Muscle layer of colon (tissue), 2 donors: ENCODE measurements around the gene LDB2.

Experiments used
- H3K27ac ChIP-seq: one replicate; pipeline ENCODE4 v1.7.0; 2013; ENCODE audit warnings: low read depth, mild to moderate bottlenecking, low read length, moderate library complexity
- H3K27me3 ChIP-seq, 2 donors: one replicate each; pipeline ENCODE4 v1.7.0; 2013; ENCODE audit warnings: low read length in 2 of 2, mild to moderate bottlenecking in 2 of 2; ENCODE audit not compliant: insufficient read depth in 2 of 2, control insufficient read depth in 1 of 2
- H3K36me3 ChIP-seq: one replicate; pipeline ENCODE4 v1.7.0; 2013; ENCODE audit warnings: mild to moderate bottlenecking, low read length; ENCODE audit not compliant: insufficient read depth
- H3K4me1 ChIP-seq: one replicate; pipeline ENCODE4 v1.7.0; 2013; ENCODE audit warnings: mild to moderate bottlenecking, low read length; ENCODE audit not compliant: insufficient read depth
- H3K4me3 ChIP-seq, 2 donors: one replicate each; pipeline ENCODE4 v1.7.0; 2013; ENCODE audit warnings: low read length in 2 of 2, low read depth in 1 of 2, mild to moderate bottlenecking in 1 of 2, moderate library complexity in 1 of 2
- H3K9ac ChIP-seq: one replicate; pipeline ENCODE4 v1.7.0; 2013; ENCODE audit warnings: low read length
- H3K9me3 ChIP-seq: one replicate; pipeline ENCODE4 v1.7.0; 2013; ENCODE audit warnings: mild to moderate bottlenecking, low read length
- donor health status: abdominal sarcoma.
- donor health status: Adenocarcinoma of cecum.

Gene LDB2

DNA sequence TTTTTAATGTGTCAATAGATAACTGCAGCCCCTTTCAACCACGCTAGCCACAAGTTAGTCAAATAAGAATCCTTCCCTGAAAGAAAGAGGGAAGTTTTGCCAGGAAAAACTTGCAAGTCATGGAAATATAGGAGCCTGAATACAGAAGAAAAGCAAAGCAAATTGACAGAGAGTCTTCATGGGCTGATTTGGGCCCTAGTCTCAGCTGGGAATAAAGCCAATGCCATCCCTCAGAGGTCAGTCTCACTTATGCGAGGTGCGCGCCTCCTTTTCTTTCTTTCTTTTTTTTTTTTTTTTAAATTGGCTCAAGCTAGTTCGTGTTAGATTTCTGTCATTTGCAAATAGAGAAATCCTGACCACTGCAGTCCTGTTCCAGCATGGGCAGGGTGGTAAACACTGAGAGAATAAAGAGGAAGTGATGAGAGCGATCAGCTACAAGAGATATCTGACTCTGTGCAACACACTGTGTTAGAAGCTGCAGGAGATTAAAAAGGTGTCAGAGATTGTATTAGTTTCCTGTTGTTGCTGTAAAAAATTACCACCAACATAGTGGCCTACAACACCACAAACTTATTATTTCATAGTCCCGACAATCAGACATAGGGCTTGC is 299.7 kb downstream of the LDB2 start:
- Histone ChIP-seq H3K27me3 (no peaks in the 10 kb centered on the region), H3K4me1 (no peaks in the 10 kb centered on the region), H3K9ac (no peak overlapping the region), H3K36me3 (no peaks in the 10 kb centered on the region), H3K4me3 (no peak overlapping the region), H3K9me3 (no peaks in the 10 kb centered on the region), H3K27ac (no peak overlapping the region)

DNA sequence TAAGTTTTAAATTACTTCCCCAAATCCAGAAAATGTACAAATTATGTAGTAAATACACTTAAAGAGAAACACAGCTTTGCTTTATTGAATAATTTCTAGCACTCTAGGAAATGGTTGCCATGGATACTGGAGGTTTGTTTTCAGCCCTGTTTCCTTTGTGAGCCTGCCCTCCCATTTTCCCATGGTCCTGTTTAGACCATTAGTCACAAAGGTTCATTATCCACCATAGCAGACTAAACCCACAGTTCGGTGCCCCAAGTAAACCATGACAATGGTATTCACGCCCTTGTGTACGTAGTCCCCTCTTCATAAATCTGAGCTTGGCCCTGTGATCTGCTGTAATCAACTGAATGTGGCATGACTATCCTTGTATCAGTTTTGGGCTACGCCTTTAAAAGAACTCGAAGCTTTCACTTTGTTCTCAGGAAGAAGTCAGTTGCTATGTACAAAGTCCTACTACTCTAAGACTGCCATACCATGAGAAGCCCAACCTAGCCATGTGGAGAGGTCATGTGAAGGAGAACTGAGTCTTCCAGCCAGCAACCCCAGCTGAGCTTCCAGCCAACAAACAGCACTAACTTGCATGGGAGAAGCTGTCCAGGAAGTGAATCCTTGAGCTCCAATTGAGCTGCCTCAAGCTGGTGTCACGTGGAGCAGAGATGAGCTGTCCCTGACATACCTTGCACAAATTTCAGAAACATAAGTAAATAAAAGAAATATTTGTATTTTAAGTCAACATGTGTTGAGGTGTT is 300.4 kb downstream of the LDB2 start:
- no peak overlapping the region for H3K4me3 ChIP-seq
- no peak overlapping the region for H3K27ac ChIP-seq
- H3K27me3 ChIP-seq: no peaks in the 10 kb centered on the region

DNA sequence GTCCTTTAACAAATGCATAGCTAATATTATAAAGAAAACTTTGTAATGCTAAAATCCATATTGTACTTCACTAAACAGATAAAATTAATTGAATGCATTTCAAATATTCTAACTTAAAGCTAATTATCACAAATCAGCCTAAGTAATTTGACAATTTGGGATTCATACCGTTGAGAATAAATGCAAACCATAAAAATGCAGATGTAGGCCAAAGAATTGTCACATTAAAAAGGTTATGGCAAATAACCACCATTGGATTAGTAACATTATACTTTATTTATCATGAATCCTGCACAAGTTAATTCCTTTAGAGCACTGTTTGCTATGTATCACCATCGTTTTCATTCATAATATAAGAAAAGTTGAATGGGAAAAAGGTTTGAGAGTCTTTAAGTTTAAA is 301.0 kb downstream of the LDB2 start:
- H3K36me3 ChIP-seq: no peaks in the 10 kb centered on the region
- no peaks in the 10 kb centered on the region for H3K9me3 ChIP-seq

More for the DNA sequence above, 300.4 kb downstream of the LDB2 start:
- no peak overlapping the region for H3K9ac ChIP-seq
- no peaks in the 10 kb centered on the region for H3K9me3 ChIP-seq
- no peaks in the 10 kb centered on the region for H3K4me1 ChIP-seq
- H3K36me3 ChIP-seq: no peaks in the 10 kb centered on the region

DNA sequence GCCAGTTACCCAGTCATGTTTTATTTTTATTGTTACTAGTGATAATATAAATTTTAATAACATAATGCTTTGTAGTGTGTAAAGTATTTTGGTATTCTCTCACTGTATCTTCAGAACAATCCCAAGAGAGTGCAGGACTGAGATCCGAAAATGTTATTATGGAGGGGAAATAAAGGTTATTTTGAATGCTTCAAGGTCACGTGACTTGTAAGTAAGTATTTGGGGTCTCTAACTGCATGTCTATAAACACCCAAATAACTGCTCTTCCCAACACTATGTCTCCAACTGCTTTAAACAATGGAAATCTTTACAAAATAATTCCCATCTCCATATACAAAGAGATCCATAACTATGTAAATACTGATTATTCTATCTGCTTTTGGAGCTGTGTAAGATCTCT is 302.2 kb downstream of the LDB2 start:
- Histone ChIP-seq H3K4me3 (no peak overlapping the region), H3K36me3 (no peaks in the 10 kb centered on the region)

More for the DNA sequence above, 301.0 kb downstream of the LDB2 start:
- Histone ChIP-seq H3K4me3 (no peak overlapping the region), H3K27me3 (no peaks in the 10 kb centered on the region), H3K27ac (no peak overlapping the region), H3K9ac (no peak overlapping the region), H3K4me1 (no peaks in the 10 kb centered on the region)

DNA sequence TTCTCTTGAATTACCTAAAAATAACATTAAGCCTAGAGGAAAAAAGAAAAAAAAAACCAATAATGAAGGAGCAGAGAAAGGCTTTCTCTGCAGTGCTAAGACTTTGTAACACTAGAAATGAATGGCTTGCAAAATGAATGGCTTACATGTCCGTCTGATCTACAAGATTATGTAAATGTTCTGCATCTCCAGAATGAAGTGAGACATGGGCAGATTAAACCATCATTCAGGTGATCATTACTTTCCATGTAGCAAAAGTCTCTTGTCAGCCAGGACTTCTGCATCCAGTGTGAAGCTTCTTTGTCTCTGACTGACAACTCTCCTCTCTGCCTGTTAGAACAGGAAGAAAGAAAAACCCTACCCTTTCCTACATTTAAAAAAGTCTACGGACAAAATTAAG is 304.3 kb downstream of the LDB2 start:
- Histone ChIP-seq H3K4me1 (no peaks in the 10 kb centered on the region), H3K27ac (no peak overlapping the region), H3K9me3 (no peaks in the 10 kb centered on the region)

More for the DNA sequence above, 302.2 kb downstream of the LDB2 start:
- H3K27ac ChIP-seq: no peak overlapping the region
- H3K4me1 ChIP-seq: no peaks in the 10 kb centered on the region
- H3K27me3 ChIP-seq: no peaks in the 10 kb centered on the region
- H3K9me3 ChIP-seq: no peaks in the 10 kb centered on the region
- no peak overlapping the region for H3K9ac ChIP-seq

DNA sequence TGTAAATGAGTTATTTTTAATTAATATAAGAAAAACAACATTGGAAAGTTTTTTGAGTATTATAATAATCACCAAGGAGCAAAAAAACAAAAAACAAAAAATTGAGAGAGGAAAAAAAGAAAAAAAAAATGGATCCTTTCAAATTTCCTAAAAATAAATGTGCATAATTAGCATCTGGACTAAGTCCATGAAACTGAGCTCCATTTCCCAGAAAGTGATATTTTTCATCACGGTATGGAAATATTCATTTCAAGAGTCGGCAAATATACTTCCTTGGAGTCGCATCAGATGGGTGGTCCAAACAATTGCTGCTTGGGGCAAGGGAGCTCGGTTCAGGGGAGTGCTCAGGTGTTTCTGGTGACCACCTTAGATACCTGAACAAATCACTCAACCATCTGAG is 305.1 kb downstream of the LDB2 start:
- no peak overlapping the region for H3K4me3 ChIP-seq
- no peak overlapping the region for H3K9ac ChIP-seq
- H3K36me3 ChIP-seq: no peaks in the 10 kb centered on the region
- no peaks in the 10 kb centered on the region for H3K9me3 ChIP-seq
- no peaks in the 10 kb centered on the region for H3K27me3 ChIP-seq
- no peaks in the 10 kb centered on the region for H3K4me1 ChIP-seq
- H3K27ac ChIP-seq: no peak overlapping the region

More for the DNA sequence above, 304.3 kb downstream of the LDB2 start:
- no peak overlapping the region for H3K4me3 ChIP-seq
- no peaks in the 10 kb centered on the region for H3K36me3 ChIP-seq
- no peak overlapping the region for H3K9ac ChIP-seq
- no peaks in the 10 kb centered on the region for H3K27me3 ChIP-seq

DNA sequence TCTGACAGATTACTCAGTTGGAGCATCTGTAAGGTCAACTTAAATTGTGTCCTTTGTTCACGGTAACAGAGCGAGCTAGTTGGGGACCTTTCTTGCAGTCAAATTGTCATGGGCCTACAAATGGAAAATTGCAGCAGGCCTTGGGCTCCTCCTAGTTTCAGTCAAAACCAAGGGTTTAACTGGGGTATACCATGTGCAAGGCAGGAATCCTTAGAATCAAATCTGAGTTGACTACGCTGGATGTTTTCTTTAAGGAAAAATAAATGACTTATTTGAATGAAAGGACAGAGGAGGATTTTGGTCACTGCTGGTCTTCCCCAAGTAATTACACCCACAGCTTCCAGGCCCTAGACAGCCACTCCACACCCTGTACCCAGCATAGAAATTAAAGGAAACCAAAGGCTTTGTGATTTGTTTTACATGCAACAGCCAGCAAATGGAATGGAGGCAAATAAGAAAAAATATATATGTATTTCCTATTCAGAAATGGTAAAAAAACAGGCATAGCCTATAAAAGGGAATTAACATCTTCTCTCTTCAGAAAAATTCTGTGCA is 307.1 kb downstream of the LDB2 start:
- H3K4me3 ChIP-seq: no peak overlapping the region
- no peak overlapping the region for H3K9ac ChIP-seq
- H3K4me1 ChIP-seq: no peaks in the 10 kb centered on the region
- H3K36me3 ChIP-seq: no peaks in the 10 kb centered on the region
- no peaks in the 10 kb centered on the region for H3K27me3 ChIP-seq
- H3K27ac ChIP-seq: no peak overlapping the region
- no peaks in the 10 kb centered on the region for H3K9me3 ChIP-seq

DNA sequence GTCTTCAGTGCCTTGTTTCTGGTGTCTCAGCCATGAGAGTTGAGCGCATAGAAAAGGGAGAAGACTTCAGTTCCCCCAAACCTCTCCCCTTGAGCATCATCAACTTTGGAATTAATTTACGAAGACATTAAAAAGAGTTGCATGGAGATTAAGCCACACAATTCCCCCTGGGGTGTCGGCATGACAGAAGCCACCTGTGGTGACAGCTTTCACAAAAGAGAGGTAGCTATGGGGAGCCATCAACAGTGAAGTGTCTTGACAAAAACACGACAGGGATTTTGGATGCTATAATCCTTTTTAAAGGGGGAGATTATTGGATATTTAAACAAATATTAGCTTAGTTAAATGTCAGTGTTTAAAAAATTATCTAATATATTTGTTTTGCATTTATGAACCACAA is 307.6 kb downstream of the LDB2 start:
- no peaks in the 10 kb centered on the region for H3K4me1 ChIP-seq
- H3K27me3 ChIP-seq: no peaks in the 10 kb centered on the region
- H3K9me3 ChIP-seq: no peaks in the 10 kb centered on the region
- no peak overlapping the region for H3K27ac ChIP-seq
- H3K4me3 ChIP-seq: no peak overlapping the region
- H3K36me3 ChIP-seq: no peaks in the 10 kb centered on the region
- H3K9ac ChIP-seq: no peak overlapping the region

DNA sequence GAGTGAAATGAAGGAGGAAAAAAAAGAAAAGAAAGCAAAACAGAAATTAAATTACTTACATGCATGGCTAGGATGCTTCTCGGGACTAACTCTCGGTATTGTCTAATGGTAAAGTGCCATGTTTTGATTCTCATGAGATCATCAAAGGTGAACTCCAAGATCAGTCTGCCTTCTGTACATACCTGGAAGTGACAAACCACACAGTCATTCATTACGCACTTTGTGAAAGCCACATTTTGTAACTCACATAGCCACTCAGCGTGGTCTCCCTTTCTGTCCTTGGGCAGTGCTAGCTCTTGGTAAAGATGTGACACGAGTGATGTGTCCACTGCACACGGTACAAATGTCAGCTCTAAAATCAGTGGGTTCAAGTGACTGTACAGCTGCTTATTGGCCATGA is 309.8 kb downstream of the LDB2 start:
- H3K27me3 ChIP-seq: no peaks in the 10 kb centered on the region
- no peak overlapping the region for H3K4me3 ChIP-seq
- no peaks in the 10 kb centered on the region for H3K4me1 ChIP-seq
- no peak overlapping the region for H3K27ac ChIP-seq
- no peaks in the 10 kb centered on the region for H3K9me3 ChIP-seq
- H3K36me3 ChIP-seq: no peaks in the 10 kb centered on the region
- H3K9ac ChIP-seq: no peak overlapping the region

DNA sequence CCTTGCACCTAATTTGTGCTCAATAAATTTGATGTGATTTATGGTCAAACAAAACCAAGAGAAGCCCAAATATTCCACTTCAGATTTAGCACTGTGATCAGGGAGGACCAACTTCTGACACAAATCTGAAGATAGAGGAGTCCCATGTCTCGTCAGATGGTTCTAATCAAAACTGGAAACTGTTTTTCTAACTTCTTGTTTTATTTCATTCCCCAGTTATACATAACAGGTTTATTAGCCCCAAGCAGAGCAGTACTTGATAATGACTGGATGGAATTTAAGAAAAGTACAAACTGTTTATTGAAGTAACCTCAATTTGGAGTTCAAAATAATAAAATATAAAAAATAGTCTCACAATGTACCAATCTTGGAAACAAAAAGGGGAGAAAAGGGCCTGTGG is 310.3 kb downstream of the LDB2 start:
- H3K27me3 ChIP-seq: no peaks in the 10 kb centered on the region
- no peaks in the 10 kb centered on the region for H3K4me1 ChIP-seq
- H3K9me3 ChIP-seq: no peaks in the 10 kb centered on the region
- no peak overlapping the region for H3K9ac ChIP-seq
- H3K27ac ChIP-seq: no peak overlapping the region
- H3K4me3 ChIP-seq: no peak overlapping the region
- H3K36me3 ChIP-seq: no peaks in the 10 kb centered on the region

DNA sequence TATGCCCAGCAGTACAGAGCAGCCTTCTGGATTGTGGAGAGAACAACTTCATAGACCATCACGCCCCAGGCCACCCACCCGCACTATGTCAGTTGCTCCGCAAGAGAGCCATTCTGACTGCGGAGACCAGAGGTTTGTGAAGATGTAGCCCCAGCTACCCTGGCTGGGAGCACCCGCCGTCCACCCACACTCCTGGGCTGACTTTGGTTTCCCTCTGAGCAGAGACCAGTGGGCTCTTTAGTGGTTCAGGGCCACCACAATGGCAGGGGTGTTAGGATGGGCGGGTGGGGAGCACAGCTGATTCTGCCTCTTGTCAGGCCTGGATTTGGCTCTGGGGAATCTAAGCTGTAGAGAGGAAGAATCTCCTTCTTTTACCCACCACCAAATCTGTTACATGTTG is 313.4 kb downstream of the LDB2 start:
- no peak overlapping the region for H3K4me3 ChIP-seq
- H3K4me1 ChIP-seq: no peaks in the 10 kb centered on the region
- H3K27me3 ChIP-seq: no peaks in the 10 kb centered on the region
- H3K36me3 ChIP-seq: no peaks in the 10 kb centered on the region
- H3K9ac ChIP-seq: no peak overlapping the region
- no peak overlapping the region for H3K27ac ChIP-seq
- H3K9me3 ChIP-seq: no peaks in the 10 kb centered on the region

DNA sequence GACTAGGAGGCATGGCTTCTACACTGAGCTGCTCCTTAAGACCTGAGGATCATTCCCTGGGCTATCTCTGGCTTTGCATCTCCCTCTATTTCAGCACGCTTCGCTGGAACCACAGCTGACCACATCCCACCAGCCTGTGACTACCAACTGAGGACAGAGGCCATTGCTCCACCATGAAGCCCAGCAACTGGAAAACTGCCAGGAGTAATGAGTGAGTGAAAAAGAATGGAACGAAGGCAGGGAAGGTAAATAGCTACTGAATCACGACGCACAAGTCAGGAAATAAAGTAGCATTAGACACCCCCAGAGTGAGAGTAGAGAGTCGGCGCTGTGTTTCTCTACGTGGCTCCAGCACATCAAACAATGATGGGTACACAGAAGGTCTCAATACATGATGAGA is 314.7 kb downstream of the LDB2 start:
- H3K9me3 ChIP-seq: no peaks in the 10 kb centered on the region
- H3K27me3 ChIP-seq: no peaks in the 10 kb centered on the region
- H3K4me3 ChIP-seq: no peak overlapping the region
- H3K9ac ChIP-seq: no peak overlapping the region
- H3K4me1 ChIP-seq: no peaks in the 10 kb centered on the region
- H3K27ac ChIP-seq: no peak overlapping the region
- H3K36me3 ChIP-seq: no peaks in the 10 kb centered on the region
